Ovary (tissue), 9 donors: ENCODE measurements around the gene GRK5. TPM values are rescaled to one million over a fixed set of nuclear protein-coding genes. Genes with fewer than 3 reads are reported as not detected.

Source experiments
- DNase-seq, 5 donors: peaks; one replicate each; pipeline ENCODE4 v3.0.0-alpha.2; 2019 to 2020
- H3K27ac ChIP-seq, 2 donors: fragments of 200-600 bp; one replicate each; pipeline versions ENCODE4 v1.5.1 to v1.8.0; 2019 to 2022
- H3K27me3 ChIP-seq: fragments of 200-600 bp; one replicate; pipeline ENCODE4 v1.8.0; 2022
- H3K36me3 ChIP-seq: fragments of 200-600 bp; sonication (generic); one replicate; pipeline ENCODE4 v1.5.1; 2019
- H3K4me1 ChIP-seq: one replicate; pipeline ENCODE4 v1.8.1; 2013; ENCODE audit warnings: mild to moderate bottlenecking, moderate library complexity; ENCODE audit not compliant: insufficient read depth
- H3K4me3 ChIP-seq: fragments of 200-600 bp; sonication (generic); one replicate; pipeline ENCODE4 v1.5.1; 2017
- H3K9me3 ChIP-seq, 2 donors: fragments of 200-600 bp in 1 of 2; sonication (generic) in 1 of 2; one replicate each; pipeline versions ENCODE4 v1.5.1 to v1.8.1; 2013 to 2019; ENCODE audit warnings: mild to moderate bottlenecking in 1 of 2, moderate library complexity in 1 of 2
- CTCF ChIP-seq, 3 donors: fragments of 450-650 bp in 2 of 3; fragments of 200-600 bp in 1 of 3; IDR thresholded peaks; one replicate each; pipeline versions ENCODE4 v1.5.1 to v1.8.0; 2016 to 2022; ENCODE audit warnings: antibody characterized with exemption in 3 of 3, mild to moderate bottlenecking in 1 of 3
- EP300 ChIP-seq: sonication (generic); formaldehyde crosslinking; IDR thresholded peaks from one replicate; pipeline ENCODE4 v1.6.1; 2017; ENCODE audit warnings: antibody characterized with exemption
- POLR2A ChIP-seq: fragments of 450-650 bp; IDR thresholded peaks from one replicate; pipeline ENCODE4 v1.6.1; 2017; ENCODE audit warnings: antibody characterized with exemption, mild to moderate bottlenecking, moderate library complexity
- WGBS, 3 donors: extraction: QIAGEN DNeasy Blood & Tissue Kit in 1 of 3; methylation state at CpG; one replicate each; pipeline versions ENCODE4 v1.1.5 to v1.1.7; 2013 to 2017; 5-methylcytosine and 5-hydroxymethylcytosine counted together
- intact Hi-C, 4 donors: fragments of 100-400 bp; cut with DNase I; formaldehyde crosslinking; loops; one replicate each; pipeline versions ENCODE4 v1.11.0 to v1.15.1; 2022 to 2023
- polyA plus RNA-seq, 2 donors: library from polyadenylated mRNA; stranded (reverse); fragments of 200-250 nt in 1 of 2; fragments of 350-450 nt in 1 of 2; fragmentation: Illumina TruSeq in 1 of 2; extraction: RNeasy Lipid Tissue Mini Kit (QIAGEN cat#74804) in 1 of 2; gene quantifications; one replicate each; pipeline ENCODE4 v1.2.3, GENCODE V29; 2013 to 2014
- total RNA-seq, 7 donors: library from RNA; depleted of rRNA in 2 of 7; stranded (reverse); fragments of >200 nt in 2 of 7; fragmentation: NEBNext Ultra II Directional in 3 of 7; extraction: Animal tissue kit (Norgen Biotek cat#: 25700) in 3 of 7; gene quantifications; one replicate each; pipeline versions ENCODE4 v1.1.0 to v1.2.4, GENCODE V29; 2016 to 2023
- donor health status: DM: no; HTN: no; CAD: no; lungs with moderate emphysema.
- donor health status: DM: no; HTN: no; CAD: no.
- donor health status: Bipolar disorder and iron deficiency.
- donor health status: DM: yes; HTN: yes; CAD: no.
- donor health status: DM: no; HTN: no; CAD: no.
- donor health status: DM: yes; HTN: yes; CAD: no.

GRK5 gene
- total and polyA plus RNA-seq, 9 donors: 10.0 to 115 (median 38.2) TPM

GRCh38 chr10:119358567-119358966 lies 151.2 kb downstream of the GRK5 start:
- Histone ChIP-seq H3K4me3 (no peak overlapping the region), H3K4me1 (peaks cover 2% of the 10 kb centered on the region), H3K9me3 (no peaks in the 10 kb centered on the region), H3K27me3 (no peaks in the 10 kb centered on the region), H3K27ac (no peak overlapping the region), H3K36me3 (no peaks in the 10 kb centered on the region)
- DNase-seq: no peak
- TF ChIP-seq POLR2A (no peak), CTCF (IDR thresholded peaks at IDR 0.05) (no peak), EP300 (no peak)
- intact Hi-C loops: no loop called here
- 92 to 97% (median 95%) methylated on average over 2 of the region's 2 CpGs for WGBS, 3 donors

- H3K27me3 ChIP-seq: no peaks in the 10 kb centered on the region
- H3K9me3 ChIP-seq: no peaks in the 10 kb centered on the region
- intact Hi-C loops: no loop called here
- 88 to 98% (median 91%) methylated on average over 4 of the region's 4 CpGs for WGBS, 3 donors
- H3K36me3 ChIP-seq: no peaks in the 10 kb centered on the region
- H3K4me1 ChIP-seq: peaks cover 5% of the 10 kb centered on the region
- no peak overlapping the region for H3K27ac ChIP-seq
- no peak for DNase-seq
- TF ChIP-seq CTCF (IDR thresholded peaks at IDR 0.05): no peak
- no peak for TF ChIP-seq POLR2A
- no peak for TF ChIP-seq EP300
- H3K4me3 ChIP-seq: no peak overlapping the region
Measured at GRCh38 chr10:119359025-119359424, 151.7 kb downstream of the GRK5 start.

- WGBS, 3 donors: 73 to 84% (median 78%) methylated on average over 11 of the region's 11 CpGs
- intact Hi-C loops: loop anchor here in 2 of 4 donors (10.0 kb wide), 1 partner anchor 156 kb away; the partner anchor contains the start of gene GRK5 (in 2 of the 2)
- TF ChIP-seq CTCF (IDR thresholded peaks at IDR 0.05) (no peak), EP300 (no peak), POLR2A (no peak)
- Histone ChIP-seq H3K9me3 (no peaks in the 10 kb centered on the region), H3K4me1 (peaks cover 11% of the 10 kb centered on the region), H3K36me3 (no peaks in the 10 kb centered on the region), H3K4me3 (no peak overlapping the region), H3K27me3 (no peaks in the 10 kb centered on the region), H3K27ac (no peak overlapping the region)
- peak in 1 of 5 donors; percentile 63 for DNase-seq
Measured at GRCh38 chr10:119360181-119360921, 153.0 kb downstream of the GRK5 start.

- Histone ChIP-seq H3K36me3 (no peaks in the 10 kb centered on the region), H3K4me1 (peaks cover 16% of the 10 kb centered on the region), H3K27me3 (no peaks in the 10 kb centered on the region), H3K4me3 (no peak overlapping the region), H3K27ac (no peak overlapping the region), H3K9me3 (no peaks in the 10 kb centered on the region)
- TF ChIP-seq CTCF (IDR thresholded peaks at IDR 0.05) (no peak), POLR2A (no peak), EP300 (no peak)
- intact Hi-C loops: loop anchor here in 2 of 4 donors (10.0 kb wide), 1 partner anchor 156 kb away; the partner anchor contains the start of gene GRK5 (in 2 of the 2)
- DNase-seq: no peak
- WGBS, 3 donors: 93 to 94% (median 93%) methylated on average over 10 of the region's 10 CpGs
Measured at GRCh38 chr10:119361037-119361436, 153.7 kb downstream of the GRK5 start.
